ENCODE measurements around the gene CHERP.
A peak's percentile ranks its signal among the peaks of the same experiment; 100 is the strongest.
"Not testable (repeated sequence)": the region's sequence is repeated elsewhere in the genome, so short reads cannot be mapped to it uniquely, and the experiment has no call there.

The CHERP gene

GRCh38 chr19:16506161-16506560, 36.1 kb downstream of the CHERP start:
- H3K4me1 Mint-ChIP-seq (ENCODE audit: low read depth); H3K9me3 Mint-ChIP-seq; DNase-seq; H3K27me3 Mint-ChIP-seq; H3K27ac Mint-ChIP-seq; H3K4me3 Mint-ChIP-seq: not testable (repeated sequence)
- H3K36me3 Mint-ChIP-seq (ENCODE audit: low read depth) = peaks cover 50% of the 10 kb centered on the region

GRCh38 chr19:16504271-16504670, 38.0 kb downstream of the CHERP start:
- Mint-ChIP-seq H3K36me3 (ENCODE audit: low read depth) (peaks cover 43% of the 10 kb centered on the region), H3K27ac (no peak overlapping the region), H3K4me3 (no peak overlapping the region), H3K27me3 (no peaks in the 10 kb centered on the region), H3K4me1 (ENCODE audit: low read depth) (peaks cover 4% of the 10 kb centered on the region), H3K9me3 (no peaks in the 10 kb centered on the region)
- DNase-seq = no peak

- Mint-ChIP-seq H3K4me1 (ENCODE audit: low read depth) (peaks cover 18% of the 10 kb centered on the region), H3K27me3 (no peaks in the 10 kb centered on the region), H3K27ac (no peak overlapping the region), H3K4me3 (peak overlapping the region; percentile 90), H3K36me3 (ENCODE audit: low read depth) (peaks cover 24% of the 10 kb centered on the region), H3K9me3 (peaks cover 3% of the 10 kb centered on the region)
- DNase-seq = no peak
Observed at GRCh38 chr19:16497837-16498236, 44.4 kb downstream of the CHERP start.

GRCh38 chr19:16497042-16497441, 45.2 kb downstream of the CHERP start:
- Mint-ChIP-seq H3K4me3 (peak overlapping the region; percentile 90), H3K27me3 (no peaks in the 10 kb centered on the region), H3K9me3 (peaks cover 3% of the 10 kb centered on the region), H3K4me1 (ENCODE audit: low read depth) (peaks cover 18% of the 10 kb centered on the region), H3K27ac (no peak overlapping the region), H3K36me3 (ENCODE audit: low read depth) (peaks cover 19% of the 10 kb centered on the region)
- no peak for DNase-seq

GRCh38 chr19:16496613-16496983, 45.6 kb downstream of the CHERP start:
- Mint-ChIP-seq H3K9me3 (peaks cover 3% of the 10 kb centered on the region), H3K4me3 (peak overlapping the region; percentile 90), H3K4me1 (ENCODE audit: low read depth) (peaks cover 18% of the 10 kb centered on the region), H3K27ac (peak overlapping the region; percentile 90), H3K36me3 (ENCODE audit: low read depth) (peaks cover 14% of the 10 kb centered on the region), H3K27me3 (no peaks in the 10 kb centered on the region)
- DNase-seq = peak; percentile 34

GRCh38 chr19:16495982-16496612, 46.1 kb downstream of the CHERP start, which contains the start of the genes C19orf44 and CALR3:
Gene C19orf44 (plus strand): TSS chr19:16496394. CDS start chr19:16500793, 4,399 bp downstream.
Gene CALR3 (minus strand): TSS chr19:16496167. CDS start chr19:16496129, 38 bp downstream.
- peak; percentile 96 for DNase-seq
- Mint-ChIP-seq H3K4me1 (ENCODE audit: low read depth) (peaks cover 18% of the 10 kb centered on the region), H3K27me3 (no peaks in the 10 kb centered on the region), H3K4me3 (peak within 1 kb of the TSS; percentile 90), H3K9me3 (peaks cover 3% of the 10 kb centered on the region), H3K27ac (peak within 1 kb of the TSS; percentile 90), H3K36me3 (ENCODE audit: low read depth) (peaks cover 12% of the 10 kb centered on the region)

GRCh38 chr19:16486476-16486875, 55.8 kb downstream of the CHERP start:
- DNase-seq; H3K27ac Mint-ChIP-seq; H3K9me3 Mint-ChIP-seq; H3K4me3 Mint-ChIP-seq; H3K4me1 Mint-ChIP-seq (ENCODE audit: low read depth); H3K27me3 Mint-ChIP-seq; H3K36me3 Mint-ChIP-seq (ENCODE audit: low read depth): not testable (repeated sequence)

- Mint-ChIP-seq H3K4me3 (no peak overlapping the region), H3K4me1 (ENCODE audit: low read depth) (no peaks in the 10 kb centered on the region), H3K9me3 (no peaks in the 10 kb centered on the region), H3K36me3 (ENCODE audit: low read depth) (no peaks in the 10 kb centered on the region), H3K27ac (no peak overlapping the region), H3K27me3 (no peaks in the 10 kb centered on the region)
- DNase-seq = no peak
Observed at GRCh38 chr19:16482745-16483144, 59.5 kb downstream of the CHERP start.

GRCh38 chr19:16477311-16477710, 64.9 kb downstream of the CHERP start:
- Mint-ChIP-seq H3K36me3 (ENCODE audit: low read depth) (no peaks in the 10 kb centered on the region), H3K4me3 (no peak overlapping the region), H3K9me3 (no peaks in the 10 kb centered on the region), H3K4me1 (ENCODE audit: low read depth) (no peaks in the 10 kb centered on the region), H3K27me3 (no peaks in the 10 kb centered on the region), H3K27ac (no peak overlapping the region)
- no peak for DNase-seq

GRCh38 chr19:16476401-16476800, 65.8 kb downstream of the CHERP start:
- no peak overlapping the region for H3K4me3 Mint-ChIP-seq
- H3K36me3 Mint-ChIP-seq (ENCODE audit: low read depth) = no peaks in the 10 kb centered on the region
- H3K9me3 Mint-ChIP-seq = no peaks in the 10 kb centered on the region
- no peaks in the 10 kb centered on the region for H3K4me1 Mint-ChIP-seq (ENCODE audit: low read depth)
- H3K27me3 Mint-ChIP-seq = no peaks in the 10 kb centered on the region
- no peak for DNase-seq
- no peak overlapping the region for H3K27ac Mint-ChIP-seq

GRCh38 chr19:16473875-16474392, 68.3 kb downstream of the CHERP start:
- no peak overlapping the region for H3K4me3 Mint-ChIP-seq
- H3K27me3 Mint-ChIP-seq = no peaks in the 10 kb centered on the region
- H3K27ac Mint-ChIP-seq = no peak overlapping the region
- H3K9me3 Mint-ChIP-seq = no peaks in the 10 kb centered on the region
- peaks cover 19% of the 10 kb centered on the region for H3K4me1 Mint-ChIP-seq (ENCODE audit: low read depth)
- peaks cover 8% of the 10 kb centered on the region for H3K36me3 Mint-ChIP-seq (ENCODE audit: low read depth)
- DNase-seq = no peak

- Mint-ChIP-seq H3K36me3 (ENCODE audit: low read depth) (peaks cover 8% of the 10 kb centered on the region), H3K27me3 (no peaks in the 10 kb centered on the region), H3K27ac (no peak overlapping the region), H3K4me1 (ENCODE audit: low read depth) (peaks cover 25% of the 10 kb centered on the region), H3K4me3 (no peak overlapping the region), H3K9me3 (no peaks in the 10 kb centered on the region)
- no peak for DNase-seq
Observed at GRCh38 chr19:16472992-16473391, 69.2 kb downstream of the CHERP start.

- DNase-seq; H3K27me3 Mint-ChIP-seq; H3K36me3 Mint-ChIP-seq (ENCODE audit: low read depth); H3K27ac Mint-ChIP-seq; H3K9me3 Mint-ChIP-seq: not testable (repeated sequence)
- Mint-ChIP-seq H3K4me3 (peak overlapping the region; percentile 89), H3K4me1 (ENCODE audit: low read depth) (peaks cover 29% of the 10 kb centered on the region)
Observed at GRCh38 chr19:16472559-16472899, 69.7 kb downstream of the CHERP start.

- Mint-ChIP-seq H3K36me3 (ENCODE audit: low read depth) (peaks cover 13% of the 10 kb centered on the region), H3K27ac (peak overlapping the region; percentile 76), H3K27me3 (no peaks in the 10 kb centered on the region), H3K4me1 (ENCODE audit: low read depth) (peaks cover 38% of the 10 kb centered on the region), H3K4me3 (peak overlapping the region; percentile 89), H3K9me3 (no peaks in the 10 kb centered on the region)
- no peak for DNase-seq
Observed at GRCh38 chr19:16470911-16471811, 71.1 kb downstream of the CHERP start.

- H3K36me3 Mint-ChIP-seq (ENCODE audit: low read depth) = peaks cover 15% of the 10 kb centered on the region
Observed at GRCh38 chr19:16470541-16470910, 71.7 kb downstream of the CHERP start.

More at GRCh38 chr19:16470541-16470910, 71.7 kb downstream of the CHERP start:
- Mint-ChIP-seq H3K27ac (peak overlapping the region; percentile 76), H3K4me3 (peak overlapping the region; percentile 89), H3K4me1 (ENCODE audit: low read depth) (peaks cover 40% of the 10 kb centered on the region), H3K27me3 (no peaks in the 10 kb centered on the region), H3K9me3 (no peaks in the 10 kb centered on the region)
- no peak for DNase-seq

Measured in activated T-cell treated with anti-CD3 and anti-CD28 coated beads, Interleukin-2, amount 50 U/mL, for 24 hours (primary cell).